OCI-LY3 (cell line): ENCODE data around the gene APOA5.

Experiments
- H2AFZ ChIP-seq: fragments of 200-600, 300-600 bp; shearing (Covaris generic); 2 replicates; pipeline ENCODE4 v1.6.0; 2014; ENCODE audit warnings: antibody characterized with exemption, low read depth, low read length
- H3K27ac ChIP-seq: fragments of 200-600, 300-600 bp; sonication (generic); 2 replicates; pipeline ENCODE4 v1.5.1; 2014; ENCODE audit warnings: mild to moderate bottlenecking, low read length, moderate library complexity, mixed read lengths
- H3K27me3 ChIP-seq: fragments of 200-600, 300-600 bp; sonication (generic); 2 replicates; pipeline ENCODE4 v1.6.1; 2014; ENCODE audit warnings: low read depth, low read length, mixed read lengths
- H3K36me3 ChIP-seq: fragments of 200-600, 300-600 bp; sonication (generic); replicated peaks from 2 replicates; pipeline ENCODE3; 2014; ENCODE audit warnings: low read depth, low read length, mixed read lengths
- H3K4me1 ChIP-seq: fragments of 300-600, 200-600 bp; sonication (generic); 2 replicates; pipeline ENCODE4 v1.6.1; 2014; ENCODE audit warnings: low read length, mixed read lengths
- H3K4me2 ChIP-seq: fragments of 200-600, 300-600 bp; sonication (generic); 2 replicates; pipeline ENCODE4 v1.6.1; 2014; ENCODE audit warnings: low read length, mixed read lengths
- H3K4me3 ChIP-seq: fragments of 300-600, 200-600 bp; sonication (generic); 2 replicates; pipeline ENCODE4 v1.5.1; 2014; ENCODE audit warnings: antibody characterized with exemption, mild to moderate bottlenecking, low read length, moderate library complexity
- H3K79me2 ChIP-seq: fragments of 300-600, 200-600 bp; shearing (Covaris generic); 2 replicates; pipeline ENCODE4 v1.6.1; 2014; ENCODE audit warnings: mild to moderate bottlenecking, low read length, mixed read lengths
- H3K9ac ChIP-seq: fragments of 300-600, 200-600 bp; shearing (Covaris generic); 2 replicates; pipeline ENCODE4 v1.6.0; 2014; ENCODE audit warnings: mild to moderate bottlenecking, low read length, moderate library complexity
- H3K9me3 ChIP-seq: fragments of 200-600, 300-600 bp; shearing (Covaris generic); 2 replicates; pipeline ENCODE4 v1.6.1; 2014; ENCODE audit warnings: low read length, mixed read lengths; ENCODE audit not compliant: insufficient read depth
- H4K20me1 ChIP-seq: fragments of 200-600, 300-600 bp; sonication (generic); 2 replicates; pipeline ENCODE4 v1.6.1; 2016; ENCODE audit warnings: low read length, mixed read lengths; ENCODE audit not compliant: insufficient read depth
- CTCF ChIP-seq: fragments of 200-600, 300-600 bp; sonication (generic); IDR thresholded peaks from 2 replicates; pipeline ENCODE4 v1.5.1; 2014; ENCODE audit warnings: antibody characterized with exemption, low read length, low read depth
- EZH2phosphoT487 ChIP-seq: fragments of 200-600 bp; shearing (Covaris generic); IDR thresholded peaks from 2 replicates; pipeline ENCODE4 v1.6.1; 2018; ENCODE audit warnings: antibody characterized with exemption, mixed run types, low read depth

APOA5 gene

GRCh38 chr11:116778556-116778955 lies 13.1 kb downstream of the APOA5 start:
- H3K9me3 ChIP-seq, result no peaks in the 10 kb centered on the region
- H3K36me3 ChIP-seq, result peaks cover 57% of the 10 kb centered on the region
- H4K20me1 ChIP-seq, result no peaks in the 10 kb centered on the region; the same call in 1 of the 2 replicates
- no peak for TF ChIP-seq CTCF
- no peak for TF ChIP-seq EZH2phosphoT487
- no peaks in the 10 kb centered on the region for H3K79me2 ChIP-seq
- H3K4me2 ChIP-seq, result no peak overlapping the region
- no peak overlapping the region for H3K4me3 ChIP-seq
- no peak overlapping the region for H2AFZ ChIP-seq
- peaks cover 8% of the 10 kb centered on the region for H3K4me1 ChIP-seq
- H3K27me3 ChIP-seq, result no peaks in the 10 kb centered on the region
- H3K27ac ChIP-seq, result no peak overlapping the region
- H3K9ac ChIP-seq, result no peak overlapping the region

GRCh38 chr11:116777056-116777455 lies 14.6 kb downstream of the APOA5 start:
- TF ChIP-seq CTCF (no peak), EZH2phosphoT487 (no peak)
- no peaks in the 10 kb centered on the region for H3K27me3 ChIP-seq
- no peak overlapping the region for H3K27ac ChIP-seq
- H3K9ac ChIP-seq, result no peak overlapping the region
- H3K4me3 ChIP-seq, result no peak overlapping the region
- H2AFZ ChIP-seq, result no peak overlapping the region
- H3K9me3 ChIP-seq, result no peaks in the 10 kb centered on the region
- peaks cover 10% of the 10 kb centered on the region for H3K4me1 ChIP-seq
- no peak overlapping the region for H3K4me2 ChIP-seq
- peaks cover 7% of the 10 kb centered on the region for H3K79me2 ChIP-seq
- no peaks in the 10 kb centered on the region; the same call in 1 of the 2 replicates for H4K20me1 ChIP-seq
- peaks cover 43% of the 10 kb centered on the region for H3K36me3 ChIP-seq

- Histone ChIP-seq H3K36me3 (peaks cover 41% of the 10 kb centered on the region), H3K27ac (no peak overlapping the region)
These were observed 15.1 kb downstream of the APOA5 start for GRCh38 chr11:116776522-116776984.

DNA sequence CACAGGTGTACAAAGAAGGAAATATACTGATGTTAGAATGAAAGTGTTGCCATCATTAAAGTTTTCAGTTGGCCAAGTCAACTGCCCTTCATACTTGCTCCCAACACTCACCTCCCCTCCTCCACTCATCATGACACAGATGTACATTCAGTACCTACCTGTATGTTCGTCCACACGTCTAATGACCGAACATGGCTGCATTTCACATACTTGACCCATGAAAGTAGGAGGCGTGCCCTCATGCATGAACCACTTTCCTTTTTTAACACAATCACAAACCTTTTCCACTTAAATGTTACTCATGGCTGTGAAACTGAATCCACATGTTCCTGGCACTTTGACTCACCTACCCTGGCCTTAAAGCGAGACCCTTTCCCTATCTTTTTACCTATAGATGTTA lies 15.7 kb downstream of the APOA5 start:
- Histone ChIP-seq H3K9ac (no peak overlapping the region), H3K4me2 (no peak overlapping the region), H3K27me3 (no peaks in the 10 kb centered on the region), H3K79me2 (peaks cover 18% of the 10 kb centered on the region), H2AFZ (no peak overlapping the region), H3K9me3 (no peaks in the 10 kb centered on the region), H3K4me1 (peaks cover 20% of the 10 kb centered on the region), H3K36me3 (peaks cover 36% of the 10 kb centered on the region), H3K27ac (no peak overlapping the region), H3K4me3 (no peak overlapping the region), H4K20me1 (no peaks in the 10 kb centered on the region; the same call in 1 of the 2 replicates)
- TF ChIP-seq CTCF, result no peak
- TF ChIP-seq EZH2phosphoT487, result no peak

More at GRCh38 chr11:116776522-116776984, 15.1 kb downstream of the APOA5 start:
- H3K9ac ChIP-seq, result no peak overlapping the region
- no peaks in the 10 kb centered on the region; the same call in 1 of the 2 replicates for H4K20me1 ChIP-seq
- no peak overlapping the region for H2AFZ ChIP-seq
- H3K4me3 ChIP-seq, result no peak overlapping the region
- no peaks in the 10 kb centered on the region for H3K27me3 ChIP-seq
- no peaks in the 10 kb centered on the region for H3K9me3 ChIP-seq
- H3K79me2 ChIP-seq, result peaks cover 12% of the 10 kb centered on the region
- H3K4me2 ChIP-seq, result no peak overlapping the region
- no peak for TF ChIP-seq CTCF
- no peak for TF ChIP-seq EZH2phosphoT487
- peaks cover 15% of the 10 kb centered on the region for H3K4me1 ChIP-seq
